GM12878 (cell line): Measurements from ENCODE around the gene NPTX1. TPM values are rescaled to one million over a fixed set of nuclear protein-coding genes. Genes with fewer than 3 reads are reported as not detected.

Experiments
- ATAC-seq: fragments of 200-7000 bp; cut with Tn5 transposase; 3 replicates; pipeline ENCODE4 v1.9.1; 2020; ENCODE audit warnings: mild to moderate bottlenecking, moderate library complexity
- BruUV-seq: library from RNA; stranded (reverse); fragments of 400-500 nt; replicated peaks from 2 replicates; lab custom pipeline; 2021; lab: Mats Ljungman, UMichigan
- CTCF ChIA-PET: fragments of 300-600 bp; sonication (Branson Sonifier 250); formaldehyde crosslinking; extraction: SDS; loops from one replicate; lab custom pipeline; 2021; ENCODE audit warnings: inconsistent platforms; lab: Yijun Ruan, JAX
- POLR2A ChIA-PET: fragments of 350-600 bp; formaldehyde crosslinking; extraction: SDS; loops from one replicate; lab custom pipeline; 2021; ENCODE audit warnings: inconsistent platforms; lab: Charles Lee
- RAD21 ChIA-PET: fragments of 300-600 bp; sonication (Branson Sonifier 250); formaldehyde crosslinking; loops from one replicate; lab custom pipeline; 2023; ENCODE audit warnings: antibody characterized with exemption; ENCODE audit not compliant: unreplicated experiment; lab: Charles Lee
- SMC1A ChIA-PET: fragments of 300-600 bp; sonication (Branson Sonifier 250); formaldehyde crosslinking; loops from one replicate; lab custom pipeline; 2023; ENCODE audit not compliant: unreplicated experiment, uncharacterized antibody; lab: Charles Lee
- DNase-seq: peaks from one replicate; pipeline ENCODE4 v3.0.0-alpha.2; 2011; ENCODE audit warnings: low read depth, low spot score
- FAIRE-seq: peaks from 3 replicates; lab custom pipeline; 2011; peaks lifted over from hg19 to GRCh38; lab: Jason Lieb, UNC
- H2AFZ ChIP-seq: 2 replicates; pipeline ENCODE4 v1.6.0; 2011; ENCODE audit warnings: low read depth, low read length, control low read depth; ENCODE audit not compliant: control insufficient read depth
- H3K27ac ChIP-seq: 2 replicates; pipeline ENCODE4 v1.5.1; 2011; ENCODE audit warnings: control low read depth; ENCODE audit not compliant: control insufficient read depth, insufficient read depth
- H3K27me3 ChIP-seq, 2 experiments: replicated peaks in 1 of 2; 2 replicates each; pipeline versions ENCODE4 v1.6.0 to v1.6.1; 2011; ENCODE audit warnings: low read length in 1 of 2; ENCODE audit not compliant: control insufficient read depth in 2 of 2, insufficient read depth in 2 of 2
- H3K36me3 ChIP-seq, 2 experiments: 2 replicates each; pipeline ENCODE4 v1.5.1; 2011; ENCODE audit warnings: low read length in 1 of 2; ENCODE audit not compliant: control insufficient read depth in 2 of 2, insufficient read depth in 2 of 2
- H3K4me1 ChIP-seq: 2 replicates; pipeline ENCODE4 v1.6.1; 2011; ENCODE audit warnings: mild to moderate bottlenecking, low read length, moderate library complexity, mixed read lengths; ENCODE audit not compliant: control insufficient read depth, insufficient read depth
- H3K4me2 ChIP-seq: 2 replicates; pipeline ENCODE4 v1.6.0; 2011; ENCODE audit warnings: control low read depth; ENCODE audit not compliant: control insufficient read depth, insufficient read depth
- H3K4me3 ChIP-seq: fragments of 200-600 bp; sonication (generic); 2 replicates; pipeline ENCODE4 v1.5.1; 2016
- H3K79me2 ChIP-seq: 2 replicates; pipeline ENCODE4 v1.6.0; 2011; ENCODE audit warnings: low read length; ENCODE audit not compliant: control insufficient read depth, insufficient read depth
- H3K9ac ChIP-seq: 2 replicates; pipeline ENCODE4 v1.8.0; 2011; ENCODE audit warnings: low read length, control low read depth, mixed read lengths; ENCODE audit not compliant: control insufficient read depth, insufficient read depth
- H3K9me3 ChIP-seq: replicated peaks from 3 replicates; pipeline ENCODE4 v1.5.1; 2011; ENCODE audit warnings: mild to moderate bottlenecking, low read length; ENCODE audit not compliant: control insufficient read depth, insufficient read depth
- H4K20me1 ChIP-seq: 2 replicates; pipeline ENCODE4 v1.6.0; 2011; ENCODE audit not compliant: control insufficient read depth, insufficient read depth
- GABPA ChIP-seq: IDR thresholded peaks from 2 replicates; pipeline ENCODE4 v1.6.1; 2014; ENCODE audit warnings: antibody characterized with exemption, low read depth, mild to moderate bottlenecking, inconsistent platforms
- KAT2A ChIP-seq: conservative IDR thresholded peaks from 2 replicates; pipeline ENCODE4 v1.6.1; 2011; ENCODE audit warnings: low read depth, low read length; ENCODE audit not compliant: control insufficient read depth
- KLF5 ChIP-seq: fragments of 450-650 bp; IDR thresholded peaks from 2 replicates; pipeline ENCODE4 v1.6.1; 2014; ENCODE audit warnings: mild to moderate bottlenecking; ENCODE audit not compliant: partially characterized antibody
- SUPT20H ChIP-seq: IDR thresholded peaks from 2 replicates; pipeline ENCODE4 v1.6.1; 2011; ENCODE audit warnings: low read depth, mild to moderate bottlenecking, low read length, moderate library complexity, borderline replicate concordance; ENCODE audit not compliant: control insufficient read depth
- SUZ12 ChIP-seq: fragments of 200-600 bp; sonication (generic); IDR thresholded peaks from one replicate; pipeline ENCODE4 v1.6.1; 2018; ENCODE audit warnings: antibody characterized with exemption, mild to moderate bottlenecking; ENCODE audit not compliant: unreplicated experiment
- ZNF24 ChIP-seq: fragments of 450-650 bp; IDR thresholded peaks from 2 replicates; pipeline ENCODE4 v1.6.1; 2017; ENCODE audit warnings: antibody characterized with exemption, mild to moderate bottlenecking
- WGBS: methylation state at CpG from one replicate; pipeline ENCODE4 v1.1.6; 2016; ENCODE audit warnings: low lambda C conversion rate; ENCODE audit not compliant: insufficient replicate concordance, insufficient coverage; ENCODE audit errors: missing lambda C conversion rate; 5-methylcytosine and 5-hydroxymethylcytosine counted together
- in situ Hi-C: fragments of 300-500 bp; cut with MboI; formaldehyde crosslinking; loops from 9 replicates; pipeline ENCODE4 v1.14.3; 2018; ENCODE audit warnings: mixed read lengths
- intact Hi-C: fragments of 100-400 bp; cut with micrococcal nuclease; formaldehyde crosslinking; loops from one replicate; pipeline ENCODE4 v1.14.2; 2022; ENCODE audit not compliant: unreplicated experiment
- polyA plus RNA-seq, 11 experiments: library from polyadenylated mRNA; depleted of rRNA in 4 of 11; unstranded in 6 of 11; stranded (reverse) in 5 of 11; fragments of >200 nt; fragmentation: Nextera tagmentation in 4 of 11; fragmentation: Illumina TruSeq in 1 of 11; extraction: Ambion mirVana in 4 of 11; extraction: Trizol in 1 of 11; gene quantifications; 1 replicate in 1 of 11; 2 replicates in 10 of 11; pipeline versions ENCODE4 v1.2.1 to v1.2.3, GENCODE V29; 2011 to 2016; ENCODE audit warnings: inconsistent platforms in 2 of 11, missing spikeins in 2 of 11, low read depth in 1 of 11
- total RNA-seq, 4 experiments: library from RNA; depleted of rRNA in 3 of 4; stranded (reverse); fragments of >200 nt in 3 of 4; fragmentation: Illumina TruSeq in 1 of 4; extraction: Trizol in 1 of 4; gene quantifications; 2 replicates each; pipeline versions ENCODE4 v1.2.1 to v1.2.3, GENCODE V29; 2013 to 2021
- TF ChIP-seq, protein P1 (sequence below): fragments of 450-650 bp; formaldehyde crosslinking; IDR thresholded peaks from 2 replicates; pipeline ENCODE4 v1.5.0; 2022; ENCODE audit warnings: mild to moderate bottlenecking, missing genetic modification characterization
- TF ChIP-seq, protein P2 (sequence below): fragments of 450-650 bp; formaldehyde crosslinking; IDR thresholded peaks from 2 replicates; pipeline ENCODE4 v1.4.0; 2020; ENCODE audit warnings: mild to moderate bottlenecking, moderate library complexity

NPTX1 gene
- total and polyA plus RNA-seq, 10 of the 15 experiments (the other 5 are each of a cell fraction or from before 2014, with no cell fraction given) = not detected

DNA sequence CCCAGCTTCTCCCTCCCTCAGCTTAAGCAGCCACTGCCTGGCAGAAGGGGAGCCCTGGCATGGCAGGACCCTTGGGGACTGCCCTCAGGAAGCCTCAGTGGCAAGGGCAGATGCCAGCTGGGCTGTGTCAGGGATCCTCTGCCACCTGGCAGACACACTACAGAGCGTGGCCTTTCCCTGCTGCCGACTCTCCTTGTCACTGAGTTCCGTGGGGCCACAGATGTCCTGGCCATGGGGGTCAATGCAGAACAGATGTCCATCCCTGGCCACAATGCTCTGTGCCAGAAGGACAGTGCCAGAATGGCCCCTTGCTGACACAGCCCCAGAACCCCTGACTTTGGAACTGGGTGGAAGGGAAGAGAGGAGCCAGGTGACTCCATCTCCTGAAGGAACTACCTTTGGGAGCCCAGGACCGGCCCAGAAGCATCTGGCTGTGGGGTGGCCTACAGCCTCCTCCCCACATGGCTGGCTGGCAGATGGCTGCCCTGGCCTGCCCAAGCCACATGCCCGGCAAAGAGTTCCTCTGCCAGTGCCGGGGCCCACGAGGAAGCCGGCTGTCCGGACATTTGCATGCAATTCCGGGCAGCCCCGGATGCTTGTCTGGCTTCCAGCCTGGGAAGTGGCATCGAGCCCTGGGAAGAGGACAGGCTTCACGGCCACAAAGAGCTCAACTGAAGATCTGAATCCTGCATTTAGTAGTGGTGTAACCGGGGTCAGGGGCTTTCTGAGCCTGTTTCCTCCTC lies 24.1 kb downstream of the NPTX1 start:
- Histone ChIP-seq H3K79me2 (peaks cover 7% of the 10 kb centered on the region), H3K27ac (no peak overlapping the region), H3K4me1 (peaks cover 8% of the 10 kb centered on the region), H3K27me3 (no peaks in the 10 kb centered on the region), H3K9me3 (no peaks in the 10 kb centered on the region), H3K9ac (no peak overlapping the region), H3K4me3 (no peak overlapping the region), H4K20me1 (no peaks in the 10 kb centered on the region), H2AFZ (no peak overlapping the region), H3K36me3 (no peaks in the 10 kb centered on the region), H3K4me2 (no peak overlapping the region)
- ATAC-seq (no peak), DNase-seq (no peak), FAIRE-seq (no peak)
- ChIA-PET POLR2A (no interaction called here), RAD21 (no interaction called here), CTCF (no interaction called here), SMC1A (no interaction called here)
- in situ Hi-C loops = no loop called here
- intact Hi-C loops = loop anchor here (10.0 kb wide), 1 partner anchor 122 kb away; no protein-coding TSS in a partner anchor
- TF ChIP-seq, protein P1, sequence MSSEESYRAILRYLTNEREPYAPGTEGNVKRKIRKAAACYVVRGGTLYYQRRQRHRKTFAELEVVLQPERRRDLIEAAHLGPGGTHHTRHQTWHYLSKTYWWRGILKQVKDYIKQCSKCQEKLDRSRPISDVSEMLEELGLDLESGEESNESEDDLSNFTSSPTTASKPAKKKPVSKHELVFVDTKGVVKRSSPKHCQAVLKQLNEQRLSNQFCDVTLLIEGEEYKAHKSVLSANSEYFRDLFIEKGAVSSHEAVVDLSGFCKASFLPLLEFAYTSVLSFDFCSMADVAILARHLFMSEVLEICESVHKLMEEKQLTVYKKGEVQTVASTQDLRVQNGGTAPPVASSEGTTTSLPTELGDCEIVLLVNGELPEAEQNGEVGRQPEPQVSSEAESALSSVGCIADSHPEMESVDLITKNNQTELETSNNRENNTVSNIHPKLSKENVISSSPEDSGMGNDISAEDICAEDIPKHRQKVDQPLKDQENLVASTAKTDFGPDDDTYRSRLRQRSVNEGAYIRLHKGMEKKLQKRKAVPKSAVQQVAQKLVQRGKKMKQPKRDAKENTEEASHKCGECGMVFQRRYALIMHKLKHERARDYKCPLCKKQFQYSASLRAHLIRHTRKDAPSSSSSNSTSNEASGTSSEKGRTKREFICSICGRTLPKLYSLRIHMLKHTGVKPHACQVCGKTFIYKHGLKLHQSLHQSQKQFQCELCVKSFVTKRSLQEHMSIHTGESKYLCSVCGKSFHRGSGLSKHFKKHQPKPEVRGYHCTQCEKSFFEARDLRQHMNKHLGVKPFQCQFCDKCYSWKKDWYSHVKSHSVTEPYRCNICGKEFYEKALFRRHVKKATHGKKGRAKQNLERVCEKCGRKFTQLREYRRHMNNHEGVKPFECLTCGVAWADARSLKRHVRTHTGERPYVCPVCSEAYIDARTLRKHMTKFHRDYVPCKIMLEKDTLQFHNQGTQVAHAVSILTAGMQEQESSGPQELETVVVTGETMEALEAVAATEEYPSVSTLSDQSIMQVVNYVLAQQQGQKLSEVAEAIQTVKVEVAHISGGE = no peak
- TF ChIP-seq SUPT20H = no peak
- TF ChIP-seq SUZ12 = no peak
- TF ChIP-seq GABPA = no peak
- TF ChIP-seq KLF5 = no peak
- TF ChIP-seq, protein P2, sequence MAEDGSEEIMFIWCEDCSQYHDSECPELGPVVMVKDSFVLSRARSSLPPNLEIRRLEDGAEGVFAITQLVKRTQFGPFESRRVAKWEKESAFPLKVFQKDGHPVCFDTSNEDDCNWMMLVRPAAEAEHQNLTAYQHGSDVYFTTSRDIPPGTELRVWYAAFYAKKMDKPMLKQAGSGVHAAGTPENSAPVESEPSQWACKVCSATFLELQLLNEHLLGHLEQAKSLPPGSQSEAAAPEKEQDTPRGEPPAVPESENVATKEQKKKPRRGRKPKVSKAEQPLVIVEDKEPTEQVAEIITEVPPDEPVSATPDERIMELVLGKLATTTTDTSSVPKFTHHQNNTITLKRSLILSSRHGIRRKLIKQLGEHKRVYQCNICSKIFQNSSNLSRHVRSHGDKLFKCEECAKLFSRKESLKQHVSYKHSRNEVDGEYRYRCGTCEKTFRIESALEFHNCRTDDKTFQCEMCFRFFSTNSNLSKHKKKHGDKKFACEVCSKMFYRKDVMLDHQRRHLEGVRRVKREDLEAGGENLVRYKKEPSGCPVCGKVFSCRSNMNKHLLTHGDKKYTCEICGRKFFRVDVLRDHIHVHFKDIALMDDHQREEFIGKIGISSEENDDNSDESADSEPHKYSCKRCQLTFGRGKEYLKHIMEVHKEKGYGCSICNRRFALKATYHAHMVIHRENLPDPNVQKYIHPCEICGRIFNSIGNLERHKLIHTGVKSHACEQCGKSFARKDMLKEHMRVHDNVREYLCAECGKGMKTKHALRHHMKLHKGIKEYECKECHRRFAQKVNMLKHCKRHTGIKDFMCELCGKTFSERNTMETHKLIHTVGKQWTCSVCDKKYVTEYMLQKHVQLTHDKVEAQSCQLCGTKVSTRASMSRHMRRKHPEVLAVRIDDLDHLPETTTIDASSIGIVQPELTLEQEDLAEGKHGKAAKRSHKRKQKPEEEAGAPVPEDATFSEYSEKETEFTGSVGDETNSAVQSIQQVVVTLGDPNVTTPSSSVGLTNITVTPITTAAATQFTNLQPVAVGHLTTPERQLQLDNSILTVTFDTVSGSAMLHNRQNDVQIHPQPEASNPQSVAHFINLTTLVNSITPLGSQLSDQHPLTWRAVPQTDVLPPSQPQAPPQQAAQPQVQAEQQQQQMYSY (CRISPR knock-in tag) = no peak
- TF ChIP-seq KAT2A = no peak
- TF ChIP-seq ZNF24 = no peak
- WGBS = 72% methylated on average over 14 of the region's 14 CpGs
- BruUV-seq = no TSS peak
